ENCODE results near the gene GNA15.
A peak's percentile ranks its signal among the peaks of the same experiment; 100 is the strongest.

The GNA15 gene

DNA sequence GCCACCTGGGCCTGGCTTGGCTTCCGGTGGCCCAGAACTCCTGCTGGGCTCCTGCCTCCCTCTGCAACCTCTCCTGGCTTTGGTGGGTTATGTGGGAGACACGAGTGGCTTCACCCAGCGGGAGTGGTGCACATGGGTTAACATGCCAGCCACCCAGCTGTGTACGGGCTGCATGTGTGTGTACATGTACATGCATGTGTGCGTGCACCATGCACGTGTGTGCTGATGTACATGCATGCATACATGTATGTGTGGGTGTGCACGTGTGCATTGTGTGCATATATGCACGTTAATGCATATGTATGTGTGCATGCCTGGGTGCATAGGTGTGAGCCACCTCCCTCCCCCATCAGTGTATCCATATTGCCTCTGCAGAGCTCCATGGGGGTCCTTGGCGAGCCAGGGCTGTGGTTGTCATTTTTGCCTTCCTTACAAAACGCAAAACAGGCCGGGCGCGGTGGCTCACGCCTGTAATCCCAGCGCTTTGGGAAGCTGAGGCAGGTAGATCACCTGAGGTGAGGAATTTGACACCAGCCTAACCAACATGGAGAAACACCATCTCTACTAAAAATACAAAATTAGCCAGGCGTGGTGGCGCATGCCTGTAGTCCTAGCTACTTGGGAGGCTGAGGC is 29.2 kb upstream of the GNA15 start:
- no peak for DNase-seq

DNA sequence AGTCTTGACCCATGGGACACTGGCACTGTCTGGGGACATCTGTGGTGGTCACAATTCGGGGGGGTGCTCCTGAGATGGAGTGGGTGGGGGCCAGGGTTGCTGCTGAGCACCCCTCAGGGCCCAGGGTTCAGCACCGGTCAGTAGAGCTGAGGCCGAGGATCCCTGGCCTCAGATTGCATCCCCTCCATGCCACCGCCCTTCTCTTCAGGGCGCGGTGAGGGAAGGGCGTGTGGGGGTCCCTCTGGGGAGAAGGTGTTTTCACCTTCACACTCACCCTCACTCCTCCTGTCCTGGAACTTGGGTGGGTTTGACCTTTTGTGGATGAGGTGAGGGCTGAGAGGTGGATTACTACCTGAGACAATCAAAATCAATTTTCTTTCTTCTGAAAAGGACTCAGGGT is 28.2 kb upstream of the GNA15 start:
- no peak for DNase-seq

DNA sequence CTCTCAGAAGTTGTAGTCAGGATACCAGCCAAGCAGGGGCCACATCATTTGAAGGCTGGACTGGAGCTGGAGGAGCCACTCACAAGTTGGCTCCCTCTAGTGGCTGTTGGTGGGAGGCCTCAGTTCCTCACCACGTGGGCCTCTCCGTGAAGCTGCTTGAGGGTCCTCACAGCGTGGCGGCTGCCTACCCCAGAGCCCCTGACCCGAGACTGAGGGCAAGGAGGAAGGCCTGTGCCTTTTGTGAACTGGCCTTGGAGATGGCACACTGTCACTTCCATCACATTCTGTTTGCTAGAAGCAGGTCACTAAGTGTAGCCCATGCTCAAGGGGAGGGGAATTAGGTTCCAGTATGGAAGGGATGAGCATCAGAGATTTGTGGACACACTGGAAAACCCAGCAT is 27.1 kb upstream of the GNA15 start:
- peak; percentile 79 for DNase-seq

DNA sequence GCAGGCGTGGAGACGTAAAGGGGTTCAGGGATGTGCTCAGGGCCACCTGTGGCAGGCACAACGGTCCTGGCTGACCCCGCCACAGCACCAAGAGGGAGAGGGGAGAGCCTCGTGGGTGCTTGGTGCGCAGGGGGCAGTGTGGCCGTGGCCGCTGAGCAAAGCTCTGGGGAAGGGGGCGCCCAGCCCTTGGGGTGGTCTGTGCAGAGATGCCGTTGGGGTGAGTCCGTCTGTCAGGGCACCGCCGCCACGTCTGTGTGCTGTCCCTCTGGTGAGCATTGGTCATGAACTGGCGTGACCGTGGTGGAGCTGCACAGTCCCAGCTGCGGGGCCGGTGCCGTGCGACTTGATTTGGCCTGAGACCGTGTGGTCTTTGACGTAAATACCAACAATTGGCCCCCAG is 26.3 kb upstream of the GNA15 start:
- no peak for DNase-seq

DNA sequence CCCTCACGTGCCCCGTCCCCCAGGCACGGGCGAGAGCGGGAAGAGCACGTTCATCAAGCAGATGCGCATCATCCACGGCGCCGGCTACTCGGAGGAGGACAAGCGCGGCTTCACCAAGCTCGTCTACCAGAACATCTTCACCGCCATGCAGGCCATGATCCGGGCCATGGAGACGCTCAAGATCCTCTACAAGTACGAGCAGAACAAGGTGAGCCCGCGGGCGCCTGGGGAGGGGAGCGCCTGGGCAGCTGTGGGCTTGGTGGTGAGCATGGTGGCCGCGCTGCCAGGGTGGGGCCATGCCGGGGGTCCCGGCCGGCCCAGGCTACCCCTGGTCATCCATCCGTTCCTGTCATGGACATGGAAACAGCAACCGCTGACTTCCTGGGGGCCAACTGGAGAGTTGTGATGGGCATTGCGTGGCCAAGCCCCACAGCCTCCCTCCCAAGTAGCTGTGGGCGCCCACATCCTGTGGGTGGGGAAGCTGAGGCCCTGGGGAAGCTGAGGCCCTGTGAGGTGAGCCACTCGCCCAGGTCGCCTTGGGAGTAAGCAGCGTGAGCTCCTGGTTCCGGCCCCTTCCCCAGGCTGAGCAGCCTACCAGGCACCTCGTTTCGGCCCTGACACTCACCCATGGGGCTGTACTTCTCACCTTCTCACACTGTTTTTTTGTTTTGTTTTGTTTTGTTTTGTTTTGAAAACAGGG is 25.6 kb upstream of the GNA15 start:
- no peak for DNase-seq

DNA sequence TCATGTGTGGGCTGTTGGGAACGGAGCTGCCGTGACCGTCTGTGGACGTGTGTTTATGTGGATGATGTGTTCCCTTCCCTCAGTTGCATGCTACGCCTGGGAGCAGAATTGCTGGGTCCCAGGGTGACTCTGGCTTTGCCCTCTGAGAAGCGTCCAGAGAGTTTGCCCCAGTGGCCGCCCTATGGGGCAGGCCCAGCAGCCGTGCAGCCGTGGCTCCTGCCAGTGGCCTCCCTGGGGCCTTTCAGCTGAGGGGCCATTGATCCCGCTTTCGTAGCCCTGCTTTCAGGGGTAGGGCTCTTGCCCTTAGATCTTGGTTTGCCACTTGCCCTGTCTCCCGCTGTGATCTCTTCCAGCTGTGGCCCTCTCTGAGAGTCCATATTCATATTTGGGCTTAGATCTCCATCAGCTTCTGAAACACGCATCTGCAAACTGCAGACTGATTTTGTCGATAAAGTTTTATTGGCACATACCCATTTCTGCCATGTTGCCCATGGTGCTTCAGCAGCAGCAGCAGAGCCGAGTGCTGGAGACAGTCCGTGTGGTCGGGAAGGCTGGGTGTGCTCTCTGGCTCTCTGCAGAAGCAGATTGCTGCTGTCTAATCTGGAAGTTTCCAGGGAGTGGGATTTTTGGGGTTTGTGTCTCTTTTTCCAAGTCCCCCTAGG is 24.1 kb upstream of the GNA15 start:
- no peak for DNase-seq

DNA sequence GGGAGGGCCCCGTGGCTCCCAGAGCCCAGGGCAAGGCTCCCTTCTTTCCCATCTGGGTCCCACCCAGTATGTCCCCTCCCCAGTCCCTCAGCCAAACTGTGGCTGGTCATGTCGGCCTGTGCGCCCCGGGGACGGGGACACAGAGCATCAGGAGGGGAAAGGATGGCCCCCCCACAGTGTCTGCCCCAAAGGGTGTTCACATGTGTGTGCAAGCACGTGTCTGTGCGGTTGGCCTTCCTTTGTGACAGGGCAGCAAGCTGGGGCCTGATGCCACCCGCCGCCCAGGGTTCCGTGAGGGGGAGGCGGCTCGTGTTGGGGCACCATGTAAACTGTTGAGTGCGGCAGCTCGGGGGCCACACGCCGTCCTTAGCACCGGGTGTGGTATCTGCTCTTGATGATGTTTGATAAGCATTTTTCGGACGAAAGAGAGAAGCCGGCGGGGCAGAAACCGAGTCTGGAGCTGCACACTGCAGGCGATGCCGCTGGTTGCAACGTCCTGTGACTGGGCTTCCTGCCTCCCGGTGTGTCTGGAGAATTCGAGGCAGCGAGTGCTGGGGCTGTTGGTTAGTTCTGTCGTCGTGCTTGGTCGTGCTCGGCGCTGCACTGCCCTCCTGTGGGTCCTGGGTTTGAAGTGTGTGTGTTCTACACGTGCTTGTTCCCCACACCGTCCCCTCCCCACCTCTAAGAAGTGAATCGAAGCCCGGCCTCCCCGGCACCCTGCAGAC is 23.3 kb upstream of the GNA15 start:
- no peak for DNase-seq

DNA sequence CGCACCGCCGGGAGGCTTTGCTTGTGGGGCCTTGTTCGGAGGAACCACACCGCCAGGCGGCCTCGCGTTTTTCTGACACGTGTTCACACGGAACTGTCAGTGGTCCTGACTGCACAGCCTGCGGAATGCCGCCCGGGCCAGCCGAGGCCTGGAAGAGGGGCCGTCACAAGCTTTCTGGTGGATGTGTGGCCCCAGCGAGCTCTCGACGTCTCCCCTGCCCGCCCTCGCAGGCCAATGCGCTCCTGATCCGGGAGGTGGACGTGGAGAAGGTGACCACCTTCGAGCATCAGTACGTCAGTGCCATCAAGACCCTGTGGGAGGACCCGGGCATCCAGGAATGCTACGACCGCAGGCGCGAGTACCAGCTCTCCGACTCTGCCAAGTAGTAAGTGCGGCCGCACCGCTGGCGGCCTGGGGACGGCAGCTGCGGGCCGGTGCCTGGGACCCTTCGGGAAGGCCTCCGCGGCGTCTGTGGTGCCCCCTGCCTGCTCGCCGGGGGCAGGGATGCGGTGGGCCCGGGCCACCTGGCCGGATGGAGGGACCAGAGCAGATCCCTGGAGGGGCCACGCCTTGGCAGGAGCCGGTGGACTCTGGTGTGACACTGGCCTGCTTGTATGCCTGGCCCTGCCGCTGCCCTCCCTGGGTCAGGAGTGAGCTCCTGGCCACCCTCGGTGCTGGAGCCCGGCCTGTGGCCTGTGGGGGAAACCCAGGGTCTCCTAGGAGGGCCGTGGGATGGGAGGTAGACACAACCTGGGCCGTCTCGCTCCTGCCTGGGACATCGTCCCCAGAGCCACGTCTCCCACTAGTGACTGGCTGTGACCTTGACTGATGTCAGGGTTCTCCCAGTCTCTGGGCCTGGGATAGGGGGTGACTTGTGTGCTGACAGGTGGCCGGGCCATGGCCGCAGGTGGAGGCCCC is 22.5 kb upstream of the GNA15 start:
- no peak for DNase-seq

DNA sequence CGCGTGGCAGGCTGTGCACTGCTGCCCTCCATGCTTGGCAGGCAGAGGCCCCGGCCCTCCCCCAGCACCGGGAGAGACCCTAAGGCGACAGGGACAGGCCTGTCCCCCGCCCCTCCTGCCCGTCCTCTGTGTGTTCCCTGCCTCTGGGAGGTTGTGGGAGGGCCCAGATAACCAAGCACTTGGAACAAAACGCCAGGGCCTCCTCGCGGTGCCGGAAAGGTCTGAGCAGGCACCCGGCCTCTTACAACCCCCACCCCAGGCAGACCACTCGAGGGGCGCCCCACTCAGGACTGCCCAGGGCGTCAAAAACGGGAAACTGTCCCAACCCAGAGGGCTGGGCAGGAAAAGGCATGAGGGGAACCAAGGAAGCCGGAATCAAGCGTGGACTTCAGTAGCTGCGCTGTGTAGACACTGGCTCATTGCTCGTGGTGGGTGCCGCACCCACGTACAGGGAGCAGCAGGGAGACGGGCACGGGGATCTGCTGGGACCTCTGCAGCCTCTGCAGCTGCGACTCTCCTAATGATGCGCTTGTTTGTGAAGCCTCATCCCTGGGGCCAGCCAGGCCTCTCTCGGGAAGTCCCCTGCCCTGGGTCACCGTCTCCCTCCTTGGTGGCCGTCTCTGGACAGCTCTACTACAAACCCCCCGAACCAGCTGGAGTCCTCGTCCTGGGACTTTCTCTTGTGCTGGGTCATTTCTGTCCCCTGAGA is 21.7 kb upstream of the GNA15 start:
- DNase-seq = no peak

DNA sequence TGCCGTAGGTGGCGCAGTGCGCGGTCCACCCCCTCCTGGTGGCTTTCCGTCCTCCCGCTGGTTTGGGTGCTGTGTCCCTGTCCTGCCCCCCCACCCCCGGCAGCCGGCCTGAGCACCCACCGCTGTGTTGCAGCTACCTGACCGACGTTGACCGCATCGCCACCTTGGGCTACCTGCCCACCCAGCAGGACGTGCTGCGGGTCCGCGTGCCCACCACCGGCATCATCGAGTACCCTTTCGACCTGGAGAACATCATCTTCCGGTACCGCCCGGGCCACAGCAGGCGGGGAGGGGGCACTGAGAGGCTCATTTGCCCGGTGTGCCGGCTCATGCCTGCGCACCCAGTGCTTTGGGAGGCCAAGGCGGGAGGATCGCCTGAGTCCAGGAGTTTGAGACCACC is 21.0 kb upstream of the GNA15 start:
- no peak for DNase-seq

DNA sequence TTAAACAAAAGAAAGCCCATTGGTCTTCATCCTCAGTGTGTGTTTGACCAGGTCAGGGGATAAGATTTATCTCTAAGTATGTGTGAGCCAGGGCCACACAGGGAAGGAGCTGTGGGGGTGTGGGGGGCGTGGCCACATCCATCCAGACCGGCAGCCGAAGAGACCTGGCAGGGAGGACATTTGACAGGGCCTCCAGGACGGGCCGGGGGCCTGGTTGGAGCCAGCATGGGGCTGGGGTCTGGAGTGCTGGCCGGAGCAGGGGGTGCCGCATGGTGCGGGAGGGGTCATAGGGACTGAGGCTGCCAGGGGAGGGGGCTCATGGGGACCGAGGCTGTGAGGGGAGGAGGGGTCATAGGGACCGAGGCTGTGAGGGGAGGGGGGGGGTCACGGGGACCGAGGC is 20.4 kb upstream of the GNA15 start:
- DNase-seq = no peak

DNA sequence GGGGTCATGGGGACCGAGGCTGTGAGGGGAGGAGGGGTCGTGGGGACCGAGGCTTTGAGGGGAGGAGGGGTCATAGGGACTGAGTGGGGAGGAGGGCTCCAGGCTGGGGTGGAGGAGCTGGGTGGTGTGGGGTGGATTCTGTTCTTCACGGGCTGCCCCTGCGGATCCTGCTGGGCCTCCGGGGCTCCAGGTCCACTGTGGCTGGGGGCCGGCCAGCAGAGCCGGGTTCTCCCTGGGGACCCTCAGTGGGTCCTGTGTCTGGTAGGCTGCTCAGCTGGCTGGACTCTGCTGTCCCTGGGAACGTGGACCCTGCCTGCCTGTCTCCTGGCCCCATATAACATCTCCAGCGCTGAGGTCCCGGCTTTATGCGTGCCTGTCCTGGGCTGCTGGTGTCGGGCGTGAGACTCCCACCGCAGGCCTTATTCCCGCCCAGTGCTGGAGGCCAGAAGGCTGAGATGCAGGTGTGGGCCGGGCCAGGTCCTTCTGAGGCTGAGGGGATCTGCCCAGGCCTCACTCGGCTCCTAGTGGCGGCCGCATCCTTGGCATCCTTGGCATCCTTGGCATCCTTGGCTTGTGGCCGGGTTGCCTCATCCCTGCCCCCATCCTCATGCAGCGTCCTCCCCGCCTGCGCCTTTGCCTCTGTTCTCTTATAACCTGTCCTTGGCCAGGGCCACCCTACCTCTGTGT is 19.8 kb upstream of the GNA15 start:
- no peak for DNase-seq

DNA sequence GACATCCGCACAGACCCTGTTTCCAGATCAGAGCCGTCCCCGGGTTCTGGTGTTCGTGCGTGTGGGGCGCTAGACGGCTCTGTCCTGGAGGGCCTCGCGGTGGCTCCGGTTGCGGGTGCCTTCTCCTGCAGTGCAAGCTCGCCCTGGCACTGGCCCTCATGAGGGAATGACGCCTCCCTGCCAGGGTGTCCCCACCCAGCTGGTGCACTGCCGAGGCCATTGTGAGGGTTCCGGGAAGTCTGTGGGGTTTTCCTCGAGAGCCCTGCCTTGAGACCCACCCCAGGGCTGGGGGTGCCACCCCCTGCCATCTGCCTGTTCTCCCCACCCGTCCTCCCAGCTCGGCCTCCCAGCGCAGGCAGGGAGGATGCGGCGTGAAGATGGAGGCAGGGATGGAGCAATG is 19.2 kb upstream of the GNA15 start:
- no peak for DNase-seq

DNA sequence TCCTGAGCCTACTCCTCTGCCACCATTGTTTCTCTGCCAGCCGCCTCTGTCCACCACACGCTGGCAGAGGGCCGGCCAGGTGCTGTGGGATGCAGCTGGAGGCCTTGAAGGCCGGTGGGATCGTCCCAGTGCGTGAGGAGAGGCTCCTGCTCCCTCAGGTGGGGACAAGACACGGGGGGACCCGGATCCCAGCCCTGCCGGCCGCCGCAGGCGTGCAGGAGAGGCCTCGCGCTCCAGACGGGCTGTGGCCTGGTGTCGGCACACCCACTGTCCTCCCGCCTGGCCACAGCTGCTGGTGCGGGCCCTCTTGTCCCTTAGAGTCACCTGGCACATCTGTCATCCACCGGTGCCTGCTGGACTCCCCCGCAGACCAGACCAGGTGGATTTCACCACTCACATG is 18.1 kb upstream of the GNA15 start:
- no peak for DNase-seq

DNA sequence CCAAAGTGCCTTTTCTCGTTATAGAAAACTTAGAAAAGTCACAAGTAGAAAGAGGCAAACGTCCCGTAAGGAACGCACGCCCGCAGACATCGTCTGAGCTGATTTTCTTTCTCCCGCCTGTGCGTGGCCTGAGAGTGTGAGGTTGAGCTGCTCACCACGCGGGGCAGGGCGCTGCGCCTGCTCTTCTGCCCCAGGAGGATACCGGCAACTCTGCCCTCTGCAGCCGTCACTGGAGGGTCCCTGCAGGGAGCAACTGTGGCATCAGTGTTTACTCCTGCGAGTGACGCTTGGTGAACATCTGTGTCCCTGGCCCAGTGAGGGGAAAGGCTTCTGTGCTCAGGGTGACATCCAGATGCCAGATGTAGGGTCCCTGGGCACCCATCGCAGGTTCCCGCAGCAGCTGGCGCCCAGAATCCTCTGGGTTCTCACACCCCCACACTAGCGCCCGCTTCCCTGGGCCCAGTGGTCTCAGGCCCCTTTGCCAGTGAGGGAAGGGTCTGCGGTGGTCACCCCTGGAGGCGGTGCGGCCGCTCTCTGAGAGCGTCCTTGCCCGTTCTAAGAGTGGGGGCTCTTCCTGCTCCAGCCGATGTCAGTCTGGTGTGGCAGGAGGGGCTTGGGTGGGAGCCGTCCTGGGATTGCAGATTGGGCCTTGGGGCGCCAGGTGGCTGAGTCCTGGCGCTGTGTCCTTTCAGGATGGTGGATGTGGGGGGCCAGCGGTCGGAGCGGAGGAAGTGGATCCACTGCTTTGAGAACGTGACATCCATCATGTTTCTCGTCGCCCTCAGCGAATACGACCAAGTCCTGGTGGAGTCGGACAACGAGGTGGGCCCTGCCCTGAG is 17.4 kb upstream of the GNA15 start:
- no peak for DNase-seq

DNA sequence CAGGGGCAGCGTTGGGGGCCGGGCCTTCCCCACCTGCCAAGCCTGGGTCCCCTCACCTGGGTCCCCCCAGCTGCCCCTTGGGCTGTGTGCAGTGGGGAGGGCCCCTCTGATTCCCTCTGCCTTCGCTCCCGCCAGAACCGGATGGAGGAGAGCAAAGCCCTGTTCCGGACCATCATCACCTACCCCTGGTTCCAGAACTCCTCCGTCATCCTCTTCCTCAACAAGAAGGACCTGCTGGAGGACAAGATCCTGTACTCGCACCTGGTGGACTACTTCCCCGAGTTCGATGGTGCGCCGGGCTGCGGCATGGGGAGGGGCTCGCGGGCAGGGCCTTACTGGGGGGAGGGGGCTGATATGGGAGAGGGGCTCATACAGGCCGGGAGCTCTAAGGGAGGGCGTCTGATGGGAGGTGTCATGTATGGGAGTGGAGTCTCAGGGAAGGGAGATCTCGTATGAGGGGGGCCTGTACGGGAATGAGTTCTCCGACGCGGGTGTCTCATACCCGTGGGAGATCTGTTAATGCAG is 16.7 kb upstream of the GNA15 start:
- no peak for DNase-seq

DNA sequence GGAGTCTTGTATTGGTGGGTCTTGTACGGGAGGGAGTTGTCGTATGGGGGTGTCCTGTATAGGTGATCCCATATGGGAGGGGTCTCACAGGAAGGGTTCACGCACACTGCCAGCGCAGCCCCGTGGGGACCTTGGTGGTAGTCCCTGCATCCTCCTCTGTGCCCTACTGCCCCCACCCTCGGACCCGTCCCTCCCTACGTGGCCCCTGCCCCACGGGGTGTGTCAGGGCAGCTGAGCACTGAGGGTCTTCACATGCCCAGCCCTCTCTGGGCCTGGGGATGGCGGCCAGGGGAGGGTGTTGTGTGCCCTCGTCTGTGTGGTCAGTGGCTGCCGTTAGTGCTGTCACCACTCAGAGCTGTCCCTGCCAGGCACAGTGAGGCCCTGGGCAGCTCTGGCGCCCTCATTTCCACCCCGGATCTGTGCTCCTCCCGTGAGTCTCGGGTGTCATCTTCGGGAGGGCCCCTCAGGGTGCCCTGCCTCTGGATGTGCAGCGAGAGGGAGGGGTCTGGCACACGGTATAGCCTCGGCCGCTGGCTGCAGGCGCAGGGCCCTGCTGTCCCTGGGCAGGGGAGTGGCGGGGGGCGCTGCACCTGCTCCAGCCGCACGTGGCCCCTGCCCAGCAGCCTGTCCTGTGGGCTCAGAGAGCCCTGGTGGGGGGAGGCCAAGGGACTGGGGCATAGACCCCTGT is 16.0 kb upstream of the GNA15 start:
- no peak for DNase-seq

DNA sequence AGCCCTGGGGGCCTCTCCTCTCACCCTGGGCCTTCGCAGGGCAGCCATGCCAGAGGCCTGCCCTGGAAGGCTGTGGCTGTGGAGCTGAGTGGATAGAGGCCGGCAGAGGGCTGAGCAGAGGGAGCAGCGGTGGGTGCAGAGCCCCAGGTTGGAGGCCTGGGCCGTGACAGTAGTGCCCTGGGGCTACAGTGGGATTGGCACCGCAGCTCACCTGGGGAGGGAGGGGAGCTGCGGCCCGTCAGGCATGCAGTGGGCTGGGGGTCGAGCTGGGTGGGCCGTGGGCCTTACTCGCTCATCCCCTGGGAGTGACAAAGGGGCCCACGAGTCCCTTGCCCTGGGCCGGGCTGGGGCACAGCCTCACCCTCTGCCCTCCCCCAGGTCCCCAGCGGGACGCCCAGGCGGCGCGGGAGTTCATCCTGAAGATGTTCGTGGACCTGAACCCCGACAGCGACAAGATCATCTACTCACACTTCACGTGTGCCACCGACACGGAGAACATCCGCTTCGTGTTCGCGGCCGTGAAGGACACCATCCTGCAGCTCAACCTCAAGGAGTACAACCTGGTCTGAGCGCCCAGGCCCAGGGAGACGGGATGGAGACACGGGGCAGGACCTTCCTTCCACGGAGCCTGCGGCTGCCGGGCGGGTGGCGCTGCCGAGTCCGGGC is 15.1 kb upstream of the GNA15 start:
- no peak for DNase-seq

DNA sequence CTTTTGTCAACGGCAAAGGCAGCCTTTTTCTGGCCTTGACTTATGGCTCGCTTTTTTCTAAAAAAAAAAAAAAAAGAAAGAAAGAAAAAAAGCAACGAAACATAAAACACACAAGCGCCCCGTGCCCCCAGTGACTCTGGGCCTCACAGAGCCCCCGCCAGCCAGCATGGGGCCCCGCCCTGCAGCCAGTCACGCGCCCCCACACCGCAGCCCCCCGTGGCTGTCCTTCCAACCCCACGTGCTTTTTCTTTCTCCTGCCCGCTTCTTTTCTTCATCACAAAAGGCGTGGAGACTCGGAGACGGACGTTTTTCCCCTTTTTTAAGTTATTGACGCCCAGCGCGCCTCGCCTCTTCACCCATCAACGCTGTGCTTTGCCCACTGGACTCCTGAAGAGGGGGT is 14.4 kb upstream of the GNA15 start:
- no peak for DNase-seq

All from CD4-positive, alpha-beta T cell treated with Interleukin-6 for 4 hours (primary cell).